Measurements from ENCODE around the gene TMEM203.
A peak's percentile ranks its signal among the peaks of the same experiment; 100 is the strongest.

The TMEM203 gene

DNA sequence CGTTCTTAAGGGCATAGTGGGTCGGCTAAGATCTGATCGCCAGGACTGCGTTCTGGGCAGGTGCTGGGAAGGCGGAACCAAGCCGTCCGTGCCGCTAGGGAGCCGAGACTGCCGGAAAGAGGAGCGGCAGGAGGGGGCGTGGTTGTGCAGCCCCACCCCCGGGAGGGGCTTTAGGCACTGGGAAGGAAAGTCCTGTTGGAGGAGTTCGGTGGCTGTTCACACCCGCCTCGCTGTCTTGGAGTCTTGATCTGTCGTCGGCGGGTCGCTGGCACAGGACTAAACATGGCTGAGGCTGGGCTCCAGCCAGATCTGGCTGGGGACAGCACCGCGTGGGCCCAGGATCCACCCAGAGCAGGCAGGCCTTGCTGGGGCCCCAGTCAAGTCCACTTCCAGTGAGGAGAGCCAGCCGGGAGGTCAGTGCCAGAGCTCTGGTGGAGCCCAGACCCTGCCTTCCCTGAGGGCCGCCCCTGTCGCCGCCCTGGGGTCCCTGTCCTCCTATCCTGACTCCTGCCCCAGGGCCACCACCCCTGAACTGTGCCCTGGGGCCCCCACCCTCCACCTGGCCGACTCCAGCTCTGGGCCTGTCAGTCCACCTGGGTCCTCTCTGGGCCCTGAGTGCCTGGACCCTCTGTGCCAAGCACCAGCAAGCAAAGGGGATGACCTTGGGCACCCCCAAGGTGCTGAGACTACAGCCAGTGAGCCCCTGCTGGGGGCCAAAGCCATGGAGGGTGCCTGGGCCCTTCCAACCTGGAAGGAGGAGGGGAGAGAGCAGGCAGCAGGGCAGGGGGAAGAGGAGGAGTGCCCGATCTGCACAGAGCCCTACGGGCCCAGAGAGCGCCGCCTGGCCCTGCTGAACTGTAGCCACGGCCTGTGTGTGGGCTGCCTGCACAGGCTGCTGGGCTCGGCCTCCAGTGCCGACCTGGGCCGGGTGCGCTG is 12.1 kb upstream of the TMEM203 start:
- no peak for DNase-seq

DNA sequence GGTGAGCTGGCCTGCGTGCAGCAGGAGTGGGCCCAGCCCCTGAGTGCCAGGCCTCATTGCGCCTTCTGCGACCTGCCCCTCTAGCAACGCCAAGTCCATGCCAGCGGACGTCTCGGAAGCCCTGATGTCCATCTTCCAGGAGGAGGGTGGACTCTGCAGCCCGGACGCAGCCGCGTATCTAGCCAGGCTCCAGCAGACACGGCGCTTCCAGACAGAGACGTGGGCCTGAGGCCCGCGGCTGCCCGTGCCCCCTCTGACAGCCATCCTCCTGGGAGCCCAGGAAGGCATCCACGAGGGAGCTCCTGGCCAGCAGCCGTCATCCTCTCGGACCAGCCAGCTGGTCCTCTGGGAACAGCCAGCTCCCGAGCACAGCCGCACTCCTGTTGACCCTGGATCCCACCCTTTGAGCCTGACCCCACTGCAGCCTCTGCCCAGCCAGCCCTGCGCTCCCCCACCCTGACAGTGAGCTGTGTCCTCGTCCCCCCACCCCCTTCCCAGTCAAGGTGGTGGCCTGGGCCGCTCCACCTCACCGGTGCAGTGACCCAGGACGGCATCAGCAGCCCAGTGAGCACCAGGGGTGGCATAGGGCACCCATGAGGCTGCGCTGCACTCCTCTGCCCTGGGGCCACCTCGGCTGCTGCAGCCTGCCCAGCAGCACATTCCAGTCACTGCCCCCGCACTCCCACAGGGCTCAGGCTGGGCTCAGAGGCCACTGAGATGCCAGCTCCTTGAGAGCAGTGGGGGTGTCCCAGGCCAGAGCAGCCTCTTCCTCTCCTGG is 10.9 kb upstream of the TMEM203 start:
- DNase-seq: no peak

DNA sequence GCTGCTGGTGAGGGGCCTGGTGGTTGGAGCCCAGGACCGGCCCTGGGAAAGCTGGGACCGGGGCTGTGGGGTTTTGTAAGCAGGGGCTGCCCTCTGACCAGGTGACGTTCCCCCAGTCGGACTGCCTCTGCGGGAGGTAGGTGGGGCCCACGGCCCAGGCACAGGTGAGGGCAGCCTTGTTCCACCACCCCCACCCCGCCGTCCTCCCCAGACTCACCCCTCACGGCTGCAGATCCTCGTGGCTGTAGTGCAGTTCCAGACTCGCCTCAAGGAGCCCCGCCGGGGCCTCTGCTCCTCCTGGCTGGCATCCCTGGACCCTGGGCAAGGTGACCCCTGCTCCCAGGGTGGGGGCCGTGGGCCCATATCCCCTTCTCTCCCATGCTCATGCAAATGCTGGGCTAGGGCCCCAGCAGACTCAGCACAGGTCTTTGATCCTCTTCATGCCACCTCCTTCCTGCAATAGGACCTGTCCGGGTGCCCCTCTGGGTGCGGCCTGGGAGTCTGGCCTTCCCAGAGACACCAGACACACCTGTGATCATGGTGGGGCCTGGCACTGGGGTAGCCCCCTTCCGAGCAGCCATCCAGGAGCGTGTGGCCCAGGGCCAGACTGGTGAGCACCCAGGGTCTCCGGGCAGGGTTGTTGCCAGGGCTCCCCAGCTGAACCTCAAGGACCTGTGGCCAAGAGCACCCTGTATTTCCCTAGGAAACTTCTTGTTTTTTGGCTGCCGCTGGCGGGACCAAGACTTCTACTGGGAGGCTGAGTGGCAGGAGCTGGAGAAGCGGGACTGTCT is 9.9 kb upstream of the TMEM203 start:
- no peak for DNase-seq

DNA sequence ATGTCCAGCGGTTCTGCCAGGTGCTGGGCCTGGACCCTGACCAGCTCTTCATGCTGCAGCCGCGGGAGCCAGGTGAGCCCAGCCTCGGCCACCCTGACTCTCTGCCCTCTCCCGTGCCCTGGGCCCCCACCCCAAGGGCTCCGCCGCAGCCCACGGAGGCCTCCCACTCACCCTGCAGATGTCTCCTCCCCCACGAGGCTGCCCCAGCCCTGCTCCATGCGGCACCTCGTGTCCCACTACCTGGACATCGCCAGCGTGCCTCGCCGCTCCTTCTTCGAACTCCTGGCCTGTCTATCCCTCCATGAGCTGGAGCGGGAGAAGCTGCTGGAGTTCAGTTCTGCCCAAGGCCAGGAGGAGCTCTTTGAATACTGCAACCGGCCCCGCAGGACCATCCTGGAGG is 9.2 kb upstream of the TMEM203 start:
- DNase-seq: no peak

- no peak for DNase-seq
These were observed 8.0 kb upstream of the TMEM203 start for GRCh38 chr9:137213160-137214060.

- no peak for DNase-seq
These were observed 7.1 kb upstream of the TMEM203 start for GRCh38 chr9:137212520-137212919.

- no peak for DNase-seq
These were observed 6.1 kb upstream of the TMEM203 start for GRCh38 chr9:137211532-137211931.

GRCh38 chr9:137206602-137207001 is 1.2 kb upstream of the TMEM203 start:
- no peak for DNase-seq

GRCh38 chr9:137204731-137205125 is 720 bp downstream of the TMEM203 start:
- no peak for DNase-seq

DNA sequence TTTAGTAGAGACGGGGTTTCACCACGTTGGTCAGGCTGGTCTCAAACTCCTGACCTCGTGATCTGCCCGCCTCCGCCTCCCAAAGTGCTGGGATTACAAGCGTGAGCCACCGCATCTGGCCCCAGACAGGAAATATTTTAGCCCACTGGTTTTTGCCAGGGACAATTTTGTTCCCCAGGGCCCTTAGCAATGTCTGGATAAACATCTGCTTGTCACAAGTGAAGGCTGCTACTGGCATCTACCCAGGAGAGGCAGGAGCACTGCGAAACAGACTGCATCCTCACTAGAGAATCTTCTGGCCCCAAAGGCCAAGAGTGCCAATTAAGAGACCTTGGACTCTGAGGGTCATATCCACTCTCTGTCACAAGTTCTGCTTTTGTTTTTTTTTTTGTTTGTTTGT is 2.5 kb downstream of the TMEM203 start:
- DNase-seq: no peak

GRCh38 chr9:137201205-137201868 is 4.1 kb downstream of the TMEM203 start:
- DNase-seq: no peak

- DNase-seq: peak; percentile 97 to 98
These were observed 4.9 kb downstream of the TMEM203 start, which contains the start of gene TPRN for GRCh38 chr9:137200311-137201204. Gene TPRN, minus strand, starts transcription at chr9:137200741. Its CDS starts 30 bp downstream, at chr9:137200711.

GRCh38 chr9:137199411-137200121 is 5.9 kb downstream of the TMEM203 start:
- no peak for DNase-seq

DNA sequence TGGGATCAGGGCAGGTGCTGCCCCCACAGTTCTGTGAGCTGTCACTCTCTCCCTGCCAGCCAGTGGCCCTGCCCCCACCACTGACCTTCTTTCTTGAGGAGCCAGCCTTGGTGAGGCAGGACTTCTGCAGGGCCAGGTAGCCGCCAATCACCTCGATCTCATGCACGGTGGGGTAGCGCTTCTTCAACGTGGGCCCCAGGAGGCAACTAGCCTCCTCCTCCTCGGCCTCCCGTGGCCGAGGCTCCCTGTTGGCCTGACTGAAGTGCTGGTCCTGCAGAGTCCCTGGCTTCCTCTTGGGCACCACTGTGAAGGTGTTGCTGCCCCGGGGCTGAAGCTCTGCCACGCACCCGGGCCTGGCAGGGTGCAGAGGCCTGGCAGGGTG is 6.6 kb downstream of the TMEM203 start:
- peak in 1 of 2 experiments; percentile 51 for DNase-seq

GRCh38 chr9:137198051-137198901 is 7.2 kb downstream of the TMEM203 start:
- DNase-seq: no peak

DNA sequence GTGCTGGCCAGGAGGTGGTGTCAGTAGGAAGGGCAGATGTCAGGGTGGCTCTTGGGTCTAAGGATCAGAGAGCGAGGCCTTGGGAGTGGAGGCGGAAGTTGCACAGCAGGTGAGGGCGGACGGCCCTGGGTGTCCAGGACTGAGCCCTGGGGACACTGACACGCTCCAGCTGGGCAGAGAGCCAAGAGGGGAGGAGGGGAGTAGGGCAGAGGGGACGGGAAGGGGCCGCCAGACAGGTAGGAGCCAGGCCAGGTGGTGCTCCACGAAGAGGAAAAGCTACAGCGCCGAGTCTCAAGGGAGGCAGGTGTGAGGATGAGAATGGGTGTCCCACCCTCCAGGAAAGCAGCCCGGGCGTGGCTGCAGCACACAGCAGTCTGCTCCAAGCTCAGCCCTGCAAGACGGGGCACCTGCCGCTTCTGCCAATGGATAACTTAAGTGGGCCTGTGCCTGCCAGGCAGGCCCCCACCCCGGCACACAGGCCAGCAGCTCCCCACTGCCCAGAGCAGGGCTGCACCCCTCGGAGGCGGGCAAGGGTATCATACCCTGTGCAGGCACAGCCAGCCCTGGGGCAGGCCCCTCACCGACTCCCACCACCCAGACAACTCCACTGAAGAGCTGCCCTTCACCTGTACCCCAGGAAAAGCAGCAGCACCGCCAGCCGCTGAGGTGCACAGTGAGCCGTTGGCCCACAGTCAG is 9.8 kb downstream of the TMEM203 start:
- DNase-seq: no peak

GRCh38 chr9:137194909-137195308 is 10.5 kb downstream of the TMEM203 start:
- no peak for DNase-seq

DNA sequence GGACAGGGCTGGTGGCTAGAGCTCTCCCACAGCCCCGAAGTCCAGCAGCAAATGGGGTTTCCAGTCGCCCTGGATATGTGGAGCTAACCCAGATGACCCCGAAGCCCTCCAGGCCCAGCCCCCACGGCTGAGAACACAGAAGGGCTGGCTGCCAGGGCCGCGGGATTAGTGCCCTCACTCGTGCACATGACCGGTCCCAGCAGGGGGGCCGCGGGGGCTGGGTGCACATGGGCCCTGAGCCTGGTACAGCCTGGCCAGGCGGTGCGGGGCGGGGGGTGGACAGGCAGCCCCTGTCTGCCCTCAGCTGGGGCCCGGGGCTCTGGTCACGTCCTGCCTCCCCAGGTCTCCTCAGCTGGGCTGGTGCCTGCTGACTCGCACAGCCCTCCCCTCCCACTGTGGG is 11.1 kb downstream of the TMEM203 start:
- DNase-seq: no peak

Measured in cerebellar nuclear complex (tissue), 1 donor.